GM23338 (cell line): ENCODE measurements around the gene ZNF441. TPM values are rescaled to one million over a fixed set of nuclear protein-coding genes. Genes with fewer than 3 reads are reported as not detected.
A peak's percentile ranks its signal among the peaks of the same experiment; 100 is the strongest.

Experiments used
- ATAC-seq: fragments of 200-7000 bp; cut with Tn5 transposase; 3 replicates; pipeline ENCODE4 v1.9.1; 2020
- DNase-seq: peaks from one replicate; pipeline ENCODE4 v3.0.0-alpha.2; 2015; ENCODE audit warnings: low spot score
- H2AFZ ChIP-seq: fragments of 200-600 bp; sonication (generic); 2 replicates; pipeline ENCODE4 v1.8.0; 2016; ENCODE audit warnings: antibody characterized with exemption, mild to moderate bottlenecking, moderate library complexity
- H3F3A ChIP-seq: fragments of 200-600 bp; sonication (generic); replicated peaks from 2 replicates; pipeline ENCODE4 v1.8.0; 2017; ENCODE audit warnings: antibody characterized with exemption, mixed run types, low read depth
- H3K27ac ChIP-seq: fragments of 200-600 bp; sonication (generic); 2 replicates; pipeline ENCODE4 v1.6.1; 2016; ENCODE audit warnings: low read depth
- H3K27me3 ChIP-seq: fragments of 200-600 bp; sonication (generic); 2 replicates; pipeline ENCODE4 v1.8.0; 2016; ENCODE audit warnings: mild to moderate bottlenecking, mixed run types, moderate library complexity; ENCODE audit not compliant: insufficient read depth
- H3K36me3 ChIP-seq: fragments of 200-600 bp; sonication (generic); 2 replicates; pipeline ENCODE4 v1.8.0; 2016; ENCODE audit warnings: mild to moderate bottlenecking; ENCODE audit not compliant: insufficient read depth
- H3K4me1 ChIP-seq: fragments of 200-600 bp; sonication (generic); 2 replicates; pipeline ENCODE4 v1.8.0; 2016; ENCODE audit warnings: mild to moderate bottlenecking, moderate library complexity; ENCODE audit not compliant: insufficient read depth
- H3K4me2 ChIP-seq: fragments of 200-600 bp; sonication (generic); 2 replicates; pipeline ENCODE4 v1.7.1; 2017; ENCODE audit warnings: mixed run types
- H3K4me3 ChIP-seq: fragments of 200-600 bp; sonication (generic); 2 replicates; pipeline ENCODE4 v1.6.1; 2016; ENCODE audit warnings: mixed run types
- H3K79me2 ChIP-seq: fragments of 200-600 bp; sonication (generic); replicated peaks from 2 replicates; pipeline ENCODE4 v1.8.0; 2017; ENCODE audit warnings: mild to moderate bottlenecking; ENCODE audit not compliant: insufficient read depth
- H3K9me2 ChIP-seq: fragments of 200-600 bp; sonication (generic); 2 replicates; pipeline ENCODE4 v1.8.0; 2017; ENCODE audit not compliant: insufficient read depth
- H4K20me1 ChIP-seq: fragments of 200-600 bp; sonication (generic); replicated peaks from 2 replicates; pipeline ENCODE4 v1.8.0; 2017; ENCODE audit warnings: mild to moderate bottlenecking; ENCODE audit not compliant: insufficient read depth
- H3K27ac Mint-ChIP-seq: 2 replicates; pipeline ENCODE4 v1.8.0; 2020; ENCODE audit warnings: inconsistent platforms, mild to moderate bottlenecking, moderate library complexity, mixed read lengths
- H3K27me3 Mint-ChIP-seq: 3 replicates; pipeline ENCODE4 v1.8.0; 2022; ENCODE audit warnings: low read depth, mild to moderate bottlenecking, moderate library complexity, mixed read lengths, inconsistent platforms; ENCODE audit not compliant: insufficient read depth, poor library complexity
- H3K36me3 Mint-ChIP-seq: 3 replicates; pipeline ENCODE4 v1.8.0; 2021; ENCODE audit warnings: low read depth, mild to moderate bottlenecking, inconsistent platforms, moderate library complexity, mixed read lengths
- H3K4me1 Mint-ChIP-seq: 3 replicates; pipeline ENCODE4 v1.8.0; 2020; ENCODE audit warnings: mild to moderate bottlenecking, inconsistent platforms, mixed read lengths
- H3K4me3 Mint-ChIP-seq: 3 replicates; pipeline ENCODE4 v1.8.0; 2021; ENCODE audit warnings: moderate library complexity, mild to moderate bottlenecking, inconsistent platforms, mixed read lengths
- H3K9me3 Mint-ChIP-seq: 3 replicates; pipeline ENCODE4 v1.8.0; 2020; ENCODE audit warnings: moderate library complexity, mild to moderate bottlenecking, inconsistent platforms, mixed read lengths
- JUNB ChIP-seq: IDR thresholded peaks from one replicate; pipeline ENCODE4 v1.6.1; 2016; ENCODE audit warnings: antibody characterized with exemption; ENCODE audit not compliant: unreplicated experiment
- NANOG ChIP-seq: IDR thresholded peaks from 2 replicates; pipeline ENCODE4 v1.6.1; 2016; ENCODE audit warnings: antibody characterized with exemption, borderline replicate concordance
- POLR2AphosphoS5 ChIP-seq: IDR thresholded peaks from 2 replicates; pipeline ENCODE4 v1.6.1; 2016; ENCODE audit warnings: antibody characterized with exemption, low read depth
- polyA plus RNA-seq: library from polyadenylated mRNA; unstranded; fragments of >200 nt; fragmentation: Nextera tagmentation; extraction: Ambion mirVana; gene quantifications from 2 replicates; pipeline ENCODE4 v1.2.1, GENCODE V29; 2016
- total RNA-seq: library from RNA; depleted of rRNA; stranded (reverse); fragments of >200 nt; shearing (Covaris generic); gene quantifications from 2 replicates; pipeline ENCODE4 v1.2.3, GENCODE V29; 2014
- TF ChIP-seq, protein P1 (sequence below), 2 experiments: fragments of 200-600 bp in 1 of 2; sonication (generic) in 1 of 2; conservative IDR thresholded peaks; 2 replicates each; pipeline versions ENCODE4 v1.5.1 to v1.6.1; 2016 to 2017; ENCODE audit warnings: antibody characterized with exemption in 2 of 2, low read depth in 2 of 2, mild to moderate bottlenecking in 2 of 2, moderate library complexity in 1 of 2
- TF ChIP-seq, protein P2 (sequence below): IDR thresholded peaks from 2 replicates; pipeline ENCODE4 v1.6.1; 2016; ENCODE audit warnings: antibody characterized with exemption

Gene ZNF441
- total and polyA plus RNA-seq, 2 experiments from 2014 or later, result 0.40 to 0.52 TPM

DNA sequence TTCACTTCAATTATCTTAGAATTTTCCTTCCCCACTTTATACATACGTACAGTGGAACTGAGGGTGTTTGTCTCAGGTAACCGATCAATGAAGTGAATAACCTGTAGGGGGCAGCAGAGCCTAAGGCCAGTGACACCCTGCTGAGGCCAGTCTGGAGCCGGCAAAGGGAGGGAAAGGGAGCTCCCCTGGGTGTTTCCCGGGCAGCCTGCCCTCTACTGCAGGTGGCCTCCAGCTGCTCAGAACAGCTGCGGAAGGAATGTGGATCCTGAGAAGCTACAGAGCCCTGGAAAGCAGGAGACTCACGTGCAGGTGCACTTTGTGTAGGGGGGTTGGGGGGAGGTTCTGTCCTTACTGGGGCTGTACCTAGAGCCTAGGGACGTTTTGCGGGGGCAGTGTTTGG lies 30.7 kb downstream of the ZNF441 start:
- peaks cover 89% of the 10 kb centered on the region for H3K9me3 Mint-ChIP-seq
- H3K4me3 Mint-ChIP-seq, result no peak overlapping the region
- peaks cover 34% of the 10 kb centered on the region for H3K27me3 ChIP-seq
- peaks cover 3% of the 10 kb centered on the region for H3K27me3 Mint-ChIP-seq
- peak; percentile 69 for ATAC-seq
- H3K4me3 ChIP-seq, result peak overlapping the region; percentile 86
- H3K36me3 ChIP-seq, result no peaks in the 10 kb centered on the region
- H3K79me2 ChIP-seq, result no peaks in the 10 kb centered on the region
- H3F3A ChIP-seq, result peaks cover 6% of the 10 kb centered on the region; the same call in 1 of the 2 replicates
- peaks cover 21% of the 10 kb centered on the region for H3K36me3 Mint-ChIP-seq
- H3K4me1 ChIP-seq, result peaks cover 15% of the 10 kb centered on the region; the same call in 1 of the 2 replicates
- no peaks in the 10 kb centered on the region for H3K4me1 Mint-ChIP-seq
- H3K27ac ChIP-seq, result no peak overlapping the region
- no peaks in the 10 kb centered on the region for H4K20me1 ChIP-seq
- TF ChIP-seq POLR2AphosphoS5 (no peak), JUNB (no peak), NANOG (no peak)
- TF ChIP-seq, protein P1, sequence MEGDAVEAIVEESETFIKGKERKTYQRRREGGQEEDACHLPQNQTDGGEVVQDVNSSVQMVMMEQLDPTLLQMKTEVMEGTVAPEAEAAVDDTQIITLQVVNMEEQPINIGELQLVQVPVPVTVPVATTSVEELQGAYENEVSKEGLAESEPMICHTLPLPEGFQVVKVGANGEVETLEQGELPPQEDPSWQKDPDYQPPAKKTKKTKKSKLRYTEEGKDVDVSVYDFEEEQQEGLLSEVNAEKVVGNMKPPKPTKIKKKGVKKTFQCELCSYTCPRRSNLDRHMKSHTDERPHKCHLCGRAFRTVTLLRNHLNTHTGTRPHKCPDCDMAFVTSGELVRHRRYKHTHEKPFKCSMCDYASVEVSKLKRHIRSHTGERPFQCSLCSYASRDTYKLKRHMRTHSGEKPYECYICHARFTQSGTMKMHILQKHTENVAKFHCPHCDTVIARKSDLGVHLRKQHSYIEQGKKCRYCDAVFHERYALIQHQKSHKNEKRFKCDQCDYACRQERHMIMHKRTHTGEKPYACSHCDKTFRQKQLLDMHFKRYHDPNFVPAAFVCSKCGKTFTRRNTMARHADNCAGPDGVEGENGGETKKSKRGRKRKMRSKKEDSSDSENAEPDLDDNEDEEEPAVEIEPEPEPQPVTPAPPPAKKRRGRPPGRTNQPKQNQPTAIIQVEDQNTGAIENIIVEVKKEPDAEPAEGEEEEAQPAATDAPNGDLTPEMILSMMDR (conservative IDR thresholded peaks at IDR 0.05; ENCODE audit: low read depth in 2 of 2), result peak; percentile 86
- H3K9me2 ChIP-seq, result no peaks in the 10 kb centered on the region
- peak overlapping the region; percentile 94; the same call in 1 of the 2 replicates for H2AFZ ChIP-seq
- H3K4me2 ChIP-seq, result peak overlapping the region; percentile 97
- H3K27ac Mint-ChIP-seq, result no peak overlapping the region
- DNase-seq, result peak; percentile 94

DNA sequence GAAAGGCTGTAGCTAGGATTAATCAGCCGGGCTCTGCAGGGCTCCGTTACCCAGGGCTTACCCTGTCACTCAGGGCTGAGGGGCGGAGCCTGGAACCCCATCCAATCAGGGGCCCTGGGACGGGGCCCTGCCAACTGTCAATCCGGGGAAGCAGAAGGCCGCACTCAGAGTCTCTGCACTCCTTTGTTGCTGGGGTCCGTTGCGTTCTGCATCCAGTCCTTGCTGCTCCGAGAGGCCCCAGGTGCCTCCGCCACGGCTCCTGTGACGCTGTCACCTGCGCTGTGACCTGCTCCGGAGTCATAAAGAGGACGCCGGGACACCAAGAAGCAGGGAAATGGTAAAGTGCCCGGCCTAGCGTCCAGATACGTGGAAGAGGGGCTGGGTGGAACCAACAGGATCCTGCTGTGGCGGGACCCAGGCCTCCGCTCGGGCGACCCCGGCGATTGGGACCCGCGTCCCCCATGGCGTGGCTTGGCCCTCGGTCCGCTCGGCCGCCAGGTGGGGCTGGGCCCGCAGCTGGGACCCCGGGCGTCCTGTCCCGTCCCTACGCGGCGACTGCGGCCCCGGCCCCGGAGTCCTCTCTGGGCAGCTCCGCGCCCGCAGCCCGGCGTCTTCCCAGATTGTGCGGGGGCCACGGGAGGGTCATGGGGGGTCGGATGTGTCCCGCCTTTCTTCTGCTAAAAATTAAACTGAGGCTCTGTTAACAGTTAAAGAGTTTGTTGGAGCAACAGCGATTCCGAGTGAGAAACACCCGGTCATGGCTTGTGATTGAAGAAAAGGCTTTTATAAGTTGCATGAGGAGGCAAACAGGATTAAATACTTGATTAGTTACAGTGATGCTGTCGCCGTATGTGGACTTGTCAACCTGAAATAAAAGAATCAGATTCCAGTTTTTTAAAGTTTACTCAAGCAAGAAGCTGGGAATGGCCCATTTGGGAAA lies 31.9 kb downstream of the ZNF441 start, which contains the start of gene ZNF491:
ZNF491 (plus strand) TSS at position 133 of the 940 bp plus-strand sequence. CDS start 7,431 bp downstream, outside the sequence.
- Histone ChIP-seq H3K4me1 (peaks cover 15% of the 10 kb centered on the region; the same call in 1 of the 2 replicates), H3K4me2 (peak within 1 kb of the TSS; percentile 97), H3K27ac (no peak within 1 kb of the TSS), H3K27me3 (peaks cover 34% of the 10 kb centered on the region), H3K36me3 (no peaks in the 10 kb centered on the region), H3K9me2 (no peaks in the 10 kb centered on the region), H4K20me1 (no peaks in the 10 kb centered on the region), H3F3A (peaks cover 6% of the 10 kb centered on the region; the same call in 1 of the 2 replicates), H3K4me3 (peak within 1 kb of the TSS; percentile 86), H3K79me2 (no peaks in the 10 kb centered on the region), H2AFZ (peak within 1 kb of the TSS; percentile 100)
- Mint-ChIP-seq H3K36me3 (peaks cover 21% of the 10 kb centered on the region), H3K27me3 (peaks cover 3% of the 10 kb centered on the region), H3K4me3 (peak within 1 kb of the TSS; percentile 42), H3K27ac (no peak within 1 kb of the TSS), H3K9me3 (peaks cover 87% of the 10 kb centered on the region), H3K4me1 (no peaks in the 10 kb centered on the region)
- peak; percentile 97 for DNase-seq
- peak; percentile 97 for ATAC-seq
- TF ChIP-seq, protein P1 (conservative IDR thresholded peaks at IDR 0.05; ENCODE audit: low read depth in 2 of 2), result peak; percentile 41 to 62; a peak in 3 of 4 replicates
- TF ChIP-seq, protein P2, sequence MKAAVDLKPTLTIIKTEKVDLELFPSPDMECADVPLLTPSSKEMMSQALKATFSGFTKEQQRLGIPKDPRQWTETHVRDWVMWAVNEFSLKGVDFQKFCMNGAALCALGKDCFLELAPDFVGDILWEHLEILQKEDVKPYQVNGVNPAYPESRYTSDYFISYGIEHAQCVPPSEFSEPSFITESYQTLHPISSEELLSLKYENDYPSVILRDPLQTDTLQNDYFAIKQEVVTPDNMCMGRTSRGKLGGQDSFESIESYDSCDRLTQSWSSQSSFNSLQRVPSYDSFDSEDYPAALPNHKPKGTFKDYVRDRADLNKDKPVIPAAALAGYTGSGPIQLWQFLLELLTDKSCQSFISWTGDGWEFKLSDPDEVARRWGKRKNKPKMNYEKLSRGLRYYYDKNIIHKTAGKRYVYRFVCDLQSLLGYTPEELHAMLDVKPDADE, result no peak
- TF ChIP-seq POLR2AphosphoS5, result peak; percentile 52; the same call in 1 of the 2 replicates
